Keratinocyte (primary cell): Measurements from ENCODE around the gene PRKAR1B. TPM values are rescaled to one million over a fixed set of nuclear protein-coding genes. Genes with fewer than 3 reads are reported as not detected.

Source experiments
- DNase-seq: peaks from one replicate; pipeline ENCODE4 v3.0.0-alpha.2; 2011; ENCODE audit warnings: low read depth, missing footprints, low spot score
- FAIRE-seq: peaks from 2 replicates; lab custom pipeline; 2011; peaks lifted over from hg19 to GRCh38; lab: Jason Lieb, UNC
- H2AFZ ChIP-seq: 2 replicates; pipeline ENCODE4 v1.6.0; 2012; ENCODE audit warnings: low read length, control low read depth, inconsistent platforms; ENCODE audit not compliant: control insufficient read depth
- H3K27ac ChIP-seq: 2 replicates; pipeline ENCODE4 v1.5.1; 2011; ENCODE audit warnings: low read length; ENCODE audit not compliant: control insufficient read depth, insufficient read depth
- H3K27me3 ChIP-seq: 3 replicates; pipeline ENCODE4 v1.6.0; 2011; ENCODE audit warnings: low read length; ENCODE audit not compliant: control insufficient read depth, insufficient read depth; ENCODE audit errors: extremely low read depth
- H3K36me3 ChIP-seq, 2 experiments: 2 replicates in 1 of 2; 3 replicates in 1 of 2; pipeline ENCODE4 v1.5.1; 2011; ENCODE audit warnings: low read length in 2 of 2, mild to moderate bottlenecking in 1 of 2; ENCODE audit not compliant: control insufficient read depth in 2 of 2, insufficient read depth in 2 of 2; ENCODE audit errors: extremely low read depth in 1 of 2
- H3K4me1 ChIP-seq: 3 replicates; pipeline ENCODE4 v1.5.1; 2011; ENCODE audit warnings: low read length; ENCODE audit not compliant: control insufficient read depth, insufficient read depth; ENCODE audit errors: extremely low read depth
- H3K4me2 ChIP-seq: 3 replicates; pipeline ENCODE4 v1.6.0; 2011; ENCODE audit warnings: low read depth, low read length; ENCODE audit not compliant: control insufficient read depth, insufficient read depth; ENCODE audit errors: extremely low read depth
- H3K4me3 ChIP-seq, 3 experiments: fragments of 200-600 bp in 1 of 3; sonication (generic) in 1 of 3; 2 replicates in 2 of 3; 3 replicates in 1 of 3; pipeline ENCODE4 v1.5.1; 2011 to 2016; ENCODE audit warnings: low read length in 3 of 3, mild to moderate bottlenecking in 3 of 3, control low read depth in 2 of 3, inconsistent platforms in 1 of 3, low read depth in 1 of 3, mixed read lengths in 1 of 3, mixed run types in 1 of 3, moderate library complexity in 1 of 3; ENCODE audit not compliant: control insufficient read depth in 2 of 3, insufficient read depth in 2 of 3; ENCODE audit errors: extremely low read depth in 1 of 3
- H3K79me2 ChIP-seq: 2 replicates; pipeline ENCODE4 v1.6.0; 2012; ENCODE audit warnings: low read length; ENCODE audit not compliant: control insufficient read depth, insufficient read depth
- H3K9ac ChIP-seq: 3 replicates; pipeline ENCODE4 v1.6.0; 2011; ENCODE audit warnings: low read length; ENCODE audit not compliant: control insufficient read depth, insufficient read depth; ENCODE audit errors: extremely low read depth
- H3K9me1 ChIP-seq: 3 replicates; pipeline ENCODE4 v1.6.0; 2011; ENCODE audit warnings: low read length; ENCODE audit not compliant: control insufficient read depth, insufficient read depth; ENCODE audit errors: extremely low read depth
- H3K9me3 ChIP-seq: 2 replicates; pipeline ENCODE4 v1.5.1; 2012; ENCODE audit warnings: low read depth, low read length; ENCODE audit not compliant: control insufficient read depth
- H4K20me1 ChIP-seq: 3 replicates; pipeline ENCODE4 v1.6.0; 2011; ENCODE audit warnings: low read length; ENCODE audit not compliant: control insufficient read depth, insufficient read depth; ENCODE audit errors: extremely low read depth
- EZH2 ChIP-seq: IDR thresholded peaks from one replicate; pipeline ENCODE4 v1.6.1; 2012; ENCODE audit warnings: inconsistent platforms, mild to moderate bottlenecking, low read length, moderate library complexity
- dilution Hi-C: fragments of 300-500 bp; cut with MboI; formaldehyde crosslinking; loops from one replicate; pipeline ENCODE4 v1.7.0; 2020; ENCODE audit warnings: low sequenced_read_pairs; ENCODE audit not compliant: extremely low pct_ligation_motif_present
- polyA plus RNA-seq, 5 experiments: library from polyadenylated mRNA; depleted of rRNA in 3 of 5; stranded (reverse) in 3 of 5; stranded (forward) in 1 of 5; unstranded in 1 of 5; fragments of >200 nt; gene quantifications; 1 replicate in 1 of 5; 2 replicates in 3 of 5; 3 replicates in 1 of 5; pipeline versions ENCODE4 v1.2.1 to v1.2.3, GENCODE V29; 2011 to 2012; ENCODE audit warnings: missing spikeins in 2 of 5, low read depth in 1 of 5, low replicate concordance in 1 of 5
- TF ChIP-seq, protein P1 (sequence below), 3 experiments: IDR thresholded peaks in 1 of 3; conservative IDR thresholded peaks in 1 of 3; optimal IDR thresholded peaks in 1 of 3; 2 replicates in 2 of 3; 3 replicates in 1 of 3; pipeline versions ENCODE3 to v1.5.1; 2011; ENCODE audit warnings: low read length in 3 of 3, mild to moderate bottlenecking in 3 of 3, moderate library complexity in 2 of 3, control low read depth in 1 of 3, inconsistent platforms in 1 of 3; ENCODE audit not compliant: insufficient read depth in 2 of 3; ENCODE audit errors: extremely low read depth in 1 of 3

Gene PRKAR1B
- polyA plus RNA-seq, 1 donor (not counting 4 experiments of a cell fraction or from before 2014, with no cell fraction given) = 10.8 TPM

DNA sequence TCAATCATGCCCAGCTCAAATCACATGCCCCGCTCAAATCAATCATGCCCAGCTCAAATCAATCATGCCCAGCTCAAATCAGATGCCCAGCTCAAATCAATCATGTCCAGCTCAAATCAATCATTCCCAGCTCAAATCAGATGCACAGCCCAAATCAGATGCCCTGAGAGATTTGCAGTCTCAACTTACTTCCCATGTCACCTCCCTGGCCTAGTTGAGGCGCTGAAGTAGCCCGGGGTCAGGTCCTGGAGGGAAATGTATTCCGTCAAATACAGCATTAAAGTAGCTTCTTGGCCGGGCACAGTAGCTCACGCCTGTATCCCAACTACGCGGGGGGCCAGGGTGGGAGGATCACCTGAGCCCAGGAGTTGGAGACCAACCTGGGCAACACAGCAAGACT lies 15.7 kb upstream of the PRKAR1B start:
- Histone ChIP-seq H3K27me3 (no peaks in the 10 kb centered on the region), H3K79me2 (peaks cover 26% of the 10 kb centered on the region), H3K4me2 (no peak overlapping the region), H3K9ac (no peak overlapping the region), H3K27ac (no peak overlapping the region), H3K4me3 (no peak overlapping the region), H3K4me1 (peaks cover 3% of the 10 kb centered on the region), H3K9me1 (peaks cover 2% of the 10 kb centered on the region), H4K20me1 (peaks cover 2% of the 10 kb centered on the region), H2AFZ (no peak overlapping the region), H3K36me3 (peaks cover 14 to 23% of the 10 kb centered on the region in 2 experiments), H3K9me3 (peaks cover 2% of the 10 kb centered on the region)
- DNase-seq (no peak), FAIRE-seq (no peak)
- TF ChIP-seq EZH2 = no peak
- dilution Hi-C loops = no loop called here

DNA sequence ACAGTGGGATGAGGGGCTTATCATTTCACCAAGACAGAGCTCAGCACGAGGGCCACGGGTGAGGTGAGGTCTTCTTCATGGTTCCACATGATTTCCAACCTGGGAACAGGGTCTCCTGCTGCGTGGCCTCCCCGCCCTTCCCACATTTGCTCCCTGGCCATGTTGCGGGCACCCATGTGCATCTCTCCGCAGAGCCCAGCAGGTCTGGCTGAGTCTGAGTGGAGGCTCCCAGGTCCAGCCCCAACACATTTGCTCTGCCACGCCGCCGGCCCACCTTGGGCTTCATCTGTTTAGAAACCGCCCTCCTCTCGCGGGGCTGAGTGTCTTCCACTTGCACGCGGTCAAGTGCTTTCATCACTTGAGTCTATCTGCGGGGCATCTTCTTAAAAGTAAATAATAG lies 14.8 kb upstream of the PRKAR1B start:
- dilution Hi-C loops = no loop called here
- Histone ChIP-seq H3K36me3 (peaks cover 14 to 23% of the 10 kb centered on the region in 2 experiments), H2AFZ (no peak overlapping the region), H3K9me3 (peaks cover 2% of the 10 kb centered on the region), H4K20me1 (no peaks in the 10 kb centered on the region), H3K79me2 (peaks cover 25% of the 10 kb centered on the region), H3K4me2 (no peak overlapping the region), H3K9ac (no peak overlapping the region), H3K4me3 (no peak overlapping the region), H3K27me3 (no peaks in the 10 kb centered on the region), H3K4me1 (peaks cover 3% of the 10 kb centered on the region), H3K9me1 (no peaks in the 10 kb centered on the region), H3K27ac (no peak overlapping the region)
- no peak for TF ChIP-seq EZH2
- TF ChIP-seq, protein P1, sequence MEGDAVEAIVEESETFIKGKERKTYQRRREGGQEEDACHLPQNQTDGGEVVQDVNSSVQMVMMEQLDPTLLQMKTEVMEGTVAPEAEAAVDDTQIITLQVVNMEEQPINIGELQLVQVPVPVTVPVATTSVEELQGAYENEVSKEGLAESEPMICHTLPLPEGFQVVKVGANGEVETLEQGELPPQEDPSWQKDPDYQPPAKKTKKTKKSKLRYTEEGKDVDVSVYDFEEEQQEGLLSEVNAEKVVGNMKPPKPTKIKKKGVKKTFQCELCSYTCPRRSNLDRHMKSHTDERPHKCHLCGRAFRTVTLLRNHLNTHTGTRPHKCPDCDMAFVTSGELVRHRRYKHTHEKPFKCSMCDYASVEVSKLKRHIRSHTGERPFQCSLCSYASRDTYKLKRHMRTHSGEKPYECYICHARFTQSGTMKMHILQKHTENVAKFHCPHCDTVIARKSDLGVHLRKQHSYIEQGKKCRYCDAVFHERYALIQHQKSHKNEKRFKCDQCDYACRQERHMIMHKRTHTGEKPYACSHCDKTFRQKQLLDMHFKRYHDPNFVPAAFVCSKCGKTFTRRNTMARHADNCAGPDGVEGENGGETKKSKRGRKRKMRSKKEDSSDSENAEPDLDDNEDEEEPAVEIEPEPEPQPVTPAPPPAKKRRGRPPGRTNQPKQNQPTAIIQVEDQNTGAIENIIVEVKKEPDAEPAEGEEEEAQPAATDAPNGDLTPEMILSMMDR (optimal IDR thresholded peaks at IDR 0.05 in 1 of 3, IDR thresholded peaks at IDR 0.05 in 1 of 3, conservative IDR thresholded peaks at IDR 0.05 in 1 of 3; ENCODE audit: extremely low read depth in 1 of 3, insufficient read depth in 2 of 3, low read length in 3 of 3) = no peak
- FAIRE-seq (no peak), DNase-seq (no peak)

DNA sequence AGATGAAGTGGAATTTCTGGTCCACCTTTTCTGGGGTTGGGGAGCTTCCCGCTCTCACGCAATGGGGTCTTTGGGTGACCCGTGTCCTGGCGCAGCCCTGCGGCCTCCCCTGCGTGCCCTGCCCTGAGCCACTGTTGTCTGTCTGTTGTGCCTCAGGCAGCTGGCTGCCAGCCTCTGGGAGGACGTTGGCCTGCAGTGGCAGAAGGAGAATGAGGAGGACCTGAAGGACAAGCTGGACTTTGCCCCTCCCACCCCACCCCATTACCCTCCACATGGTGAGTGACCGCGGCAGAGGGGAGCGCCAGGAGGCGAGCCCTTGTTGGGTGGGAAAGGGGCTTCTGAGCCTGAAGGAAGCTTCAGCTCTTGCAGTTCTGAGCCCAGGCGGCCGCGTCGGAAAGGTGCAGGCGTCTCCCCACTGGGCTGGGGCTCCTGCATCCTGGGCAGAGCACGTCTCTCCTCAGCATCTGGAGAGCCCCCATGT lies 14.2 kb upstream of the PRKAR1B start:
- Histone ChIP-seq H3K9me1 (no peaks in the 10 kb centered on the region), H3K9me3 (peaks cover 2% of the 10 kb centered on the region), H3K79me2 (peaks cover 28% of the 10 kb centered on the region), H3K4me1 (peaks cover 3% of the 10 kb centered on the region), H4K20me1 (no peaks in the 10 kb centered on the region), H3K4me2 (no peak overlapping the region), H3K36me3 (peaks cover 14 to 23% of the 10 kb centered on the region in 2 experiments), H3K27ac (no peak overlapping the region), H3K9ac (no peak overlapping the region), H3K27me3 (no peaks in the 10 kb centered on the region), H2AFZ (no peak overlapping the region), H3K4me3 (no peak overlapping the region)
- FAIRE-seq = no peak
- dilution Hi-C loops = no loop called here
- no peak for TF ChIP-seq EZH2
- TF ChIP-seq, protein P1 (optimal IDR thresholded peaks at IDR 0.05 in 1 of 3, IDR thresholded peaks at IDR 0.05 in 1 of 3, conservative IDR thresholded peaks at IDR 0.05 in 1 of 3; ENCODE audit: extremely low read depth in 1 of 3, insufficient read depth in 2 of 3, low read length in 3 of 3) = no peak
- DNase-seq = no peak
